Ureter (tissue), 1 donor: Measurements from ENCODE around the gene CRACR2B. TPM values are rescaled to one million over a fixed set of nuclear protein-coding genes. Genes with fewer than 3 reads are reported as not detected.
A peak's percentile ranks its signal among the peaks of the same experiment; 100 is the strongest.

Experiments used
- DNase-seq: peaks from one replicate; pipeline ENCODE4 v3.0.0-alpha.2; 2020; ENCODE audit warnings: low spot score
- total RNA-seq: library from RNA; stranded (reverse); gene quantifications from one replicate; pipeline ENCODE4 v1.2.4, GENCODE V29; 2023
- donor health status: DM: yes; HTN: yes; CAD: no.

The CRACR2B gene
- total RNA-seq, 1 donor from 2014 or later, result 45.8 TPM

GRCh38 chr11:794766-795633 is 32.7 kb upstream of the CRACR2B start:
- no peak for DNase-seq

GRCh38 chr11:795634-796564 is 31.8 kb upstream of the CRACR2B start:
- DNase-seq, result peak; percentile 84

- no peak for DNase-seq
Measured at GRCh38 chr11:796565-797295, 31.0 kb upstream of the CRACR2B start.

GRCh38 chr11:797296-798092 is 30.2 kb upstream of the CRACR2B start:
- peak; percentile 76 for DNase-seq

- DNase-seq, result no peak
Measured at GRCh38 chr11:798093-798713, 29.5 kb upstream of the CRACR2B start, which contains the start of gene SLC25A22. Gene SLC25A22 (minus strand): TSS chr11:798281. CDS start chr11:795006, 3,275 bp downstream.

GRCh38 chr11:799641-800316 is 27.9 kb upstream of the CRACR2B start:
- no peak for DNase-seq

GRCh38 chr11:800473-800872 is 27.2 kb upstream of the CRACR2B start:
- no peak for DNase-seq

GRCh38 chr11:801097-801780 is 26.5 kb upstream of the CRACR2B start:
- no peak for DNase-seq

GRCh38 chr11:802018-802617 is 25.6 kb upstream of the CRACR2B start:
- DNase-seq, result no peak

- no peak for DNase-seq
Measured at GRCh38 chr11:802693-803466, 24.8 kb upstream of the CRACR2B start.

- DNase-seq, result no peak
Measured at GRCh38 chr11:803467-803742, 24.3 kb upstream of the CRACR2B start.

- peak; percentile 81 for DNase-seq
Measured at GRCh38 chr11:803770-804598, 23.7 kb upstream of the CRACR2B start.

GRCh38 chr11:804599-804964 is 23.1 kb upstream of the CRACR2B start:
- DNase-seq, result no peak

- DNase-seq, result no peak
Measured at GRCh38 chr11:808427-809286, 19.1 kb upstream of the CRACR2B start.

- peak; percentile 98 for DNase-seq
Measured at GRCh38 chr11:809287-810039, 18.3 kb upstream of the CRACR2B start, which contains the start of gene RPLP2. Gene RPLP2 (plus strand): TSS chr11:809967. CDS start chr11:810235, 268 bp downstream.
